Hematopoietic multipotent progenitor cell treated with erythropoietin and hydrocortisone succinate and interleukin-3 and kit ligand, for 8 days (in vitro differentiated cells): ENCODE measurements around the gene OR4K5.
"Not testable (repeated sequence)": the region's sequence is repeated elsewhere in the genome, so short reads cannot be mapped to it uniquely, and the experiment has no call there.

Source experiments
- DNase-seq: peaks from one replicate; pipeline ENCODE4 v3.0.0-alpha.2; 2015

Gene OR4K5, protein sequence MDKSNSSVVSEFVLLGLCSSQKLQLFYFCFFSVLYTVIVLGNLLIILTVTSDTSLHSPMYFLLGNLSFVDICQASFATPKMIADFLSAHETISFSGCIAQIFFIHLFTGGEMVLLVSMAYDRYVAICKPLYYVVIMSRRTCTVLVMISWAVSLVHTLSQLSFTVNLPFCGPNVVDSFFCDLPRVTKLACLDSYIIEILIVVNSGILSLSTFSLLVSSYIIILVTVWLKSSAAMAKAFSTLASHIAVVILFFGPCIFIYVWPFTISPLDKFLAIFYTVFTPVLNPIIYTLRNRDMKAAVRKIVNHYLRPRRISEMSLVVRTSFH

DNA sequence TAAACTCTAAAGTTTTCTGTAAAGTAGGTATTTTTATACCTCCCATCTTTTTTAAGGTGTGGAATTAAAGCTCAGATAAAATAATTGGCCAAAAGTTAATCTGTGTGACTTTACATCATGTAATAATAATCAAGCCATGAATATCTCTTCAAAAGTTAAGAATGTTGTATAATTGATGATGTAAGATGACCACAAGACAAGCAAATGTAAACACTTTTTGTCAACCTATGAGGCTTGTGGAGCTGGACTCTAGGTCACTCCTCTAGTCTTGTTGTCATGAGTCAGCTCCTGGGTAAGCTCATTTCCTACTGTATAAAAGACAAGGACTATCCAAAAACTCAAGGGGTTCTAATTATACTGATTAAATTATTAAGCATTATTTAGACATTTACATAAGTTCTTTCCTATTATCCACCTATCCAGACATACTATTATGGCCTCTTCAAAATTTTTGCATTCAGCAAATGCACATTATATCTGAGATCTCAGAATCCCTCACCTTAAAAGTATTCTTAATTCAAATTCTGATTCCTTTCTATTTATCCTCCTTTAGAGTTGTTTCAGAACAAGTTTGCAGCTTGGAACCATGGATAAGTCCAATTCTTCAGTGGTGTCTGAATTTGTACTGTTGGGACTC lies at the start of gene OR4K5:
Gene OR4K5, plus strand, starts transcription at position 587 of the 637 bp plus-strand sequence. Its CDS starts 0 bp downstream, at position 587.
- DNase-seq = no peak

DNA sequence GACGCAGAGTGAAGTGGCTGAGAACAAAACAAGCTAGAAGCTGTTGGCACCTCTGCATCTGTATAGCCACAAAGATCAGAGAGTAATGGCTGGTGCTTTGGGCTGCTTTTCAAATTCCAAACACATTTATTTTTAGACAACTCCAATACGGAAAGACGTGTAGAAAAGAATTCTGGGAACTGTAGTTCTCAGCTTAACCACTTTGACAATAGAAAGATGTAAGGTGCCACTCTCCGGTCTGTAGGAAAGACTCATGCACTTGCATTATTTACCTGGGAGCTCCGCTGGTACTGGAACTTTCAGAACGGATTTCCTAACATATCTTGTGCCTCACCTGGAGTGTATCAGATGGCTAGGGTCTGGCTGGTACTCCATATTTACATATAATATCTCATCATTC lies 47.2 kb upstream of the OR4K5 start:
- no peak for DNase-seq

DNA sequence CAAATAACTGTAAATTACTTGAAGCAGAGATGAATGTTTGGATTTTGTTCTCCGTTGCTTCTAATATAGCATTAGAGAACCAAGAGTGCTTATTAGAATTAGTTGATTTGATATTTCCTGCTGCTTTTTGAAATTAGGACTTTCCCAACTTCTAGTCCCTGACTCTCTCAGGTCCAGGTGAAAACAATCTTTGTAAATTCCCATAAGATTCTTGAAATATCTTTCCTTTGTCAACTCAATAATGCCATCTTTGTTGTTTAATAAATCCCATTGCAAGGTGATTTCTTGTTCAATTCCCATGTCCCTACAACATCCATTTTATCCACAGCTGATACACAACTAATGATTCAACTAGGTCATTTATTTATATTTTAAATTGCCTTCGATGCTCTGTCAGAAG lies 45.6 kb upstream of the OR4K5 start, which contains the start of gene OR4K2:
Gene OR4K2, plus strand, starts transcription at position 301 of the 400 bp plus-strand sequence. CDS start 1,126 bp downstream, outside the sequence.
- no peak for DNase-seq

DNA sequence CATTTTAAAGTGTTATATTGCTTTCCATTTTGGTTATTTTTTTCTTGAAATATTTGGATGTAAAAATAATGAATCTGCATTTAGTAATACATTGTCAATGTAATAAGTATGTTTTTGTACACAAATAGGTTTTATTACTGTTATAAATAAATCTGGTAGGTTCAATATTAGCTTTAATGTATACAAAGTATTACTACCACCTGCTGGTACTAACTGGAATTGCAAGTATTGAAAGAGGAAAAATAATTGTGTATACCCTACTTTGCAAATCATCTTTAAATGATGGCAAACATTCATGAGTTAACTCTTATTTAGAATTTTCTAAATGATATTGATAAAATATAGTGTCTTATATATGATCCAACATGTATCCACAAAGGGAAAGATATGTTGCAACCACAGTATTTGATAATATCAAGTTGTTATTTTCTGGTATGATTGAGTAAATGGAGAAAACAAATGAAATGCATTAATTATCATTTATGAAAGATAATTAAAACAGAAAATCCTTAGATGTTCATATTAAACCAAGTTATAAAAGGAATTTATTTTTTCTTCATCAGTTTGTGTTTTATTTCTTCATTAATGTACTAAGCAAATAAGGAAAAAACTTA lies 42.3 kb upstream of the OR4K5 start:
- peak; percentile 64 for DNase-seq

DNA sequence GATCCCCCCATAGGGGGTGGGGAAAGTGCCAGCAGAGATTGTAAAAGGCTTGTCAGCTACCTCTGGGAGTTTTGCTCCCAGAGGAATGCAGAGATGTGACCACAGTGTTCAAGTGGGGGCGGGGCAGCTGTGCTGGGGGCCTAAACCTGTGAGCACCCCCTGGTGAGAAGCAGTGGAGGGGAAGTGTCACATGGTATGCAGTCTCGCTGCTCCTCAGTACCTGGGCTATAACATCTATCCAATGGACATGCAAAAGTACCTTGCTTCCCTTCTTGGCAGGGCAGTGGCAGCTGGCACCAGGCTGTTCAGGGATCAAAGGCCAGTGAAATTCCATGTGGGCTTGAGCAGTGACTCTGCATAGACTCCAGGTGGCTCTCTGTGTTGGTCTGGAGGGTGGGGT lies 25.1 kb upstream of the OR4K5 start:
- DNase-seq = no peak

DNA sequence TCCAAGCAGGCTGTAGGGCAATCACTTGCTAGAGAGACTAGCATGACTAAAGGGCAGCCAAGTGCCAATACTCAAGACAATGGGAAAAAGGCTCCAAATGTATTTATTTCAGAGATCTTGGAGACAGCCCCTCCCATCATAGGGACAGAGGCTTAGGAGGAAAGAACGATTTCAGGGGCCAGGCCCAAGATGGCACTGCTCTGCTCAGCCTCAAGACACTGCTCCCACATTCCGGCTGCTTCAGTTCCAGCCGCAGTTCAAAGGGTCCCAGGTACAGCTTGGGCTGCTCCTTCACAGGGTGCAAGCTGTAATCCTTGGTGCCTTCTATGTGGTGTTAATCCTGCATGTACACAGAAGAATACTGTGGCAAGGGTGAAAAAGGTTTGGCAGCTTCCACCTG lies 19.4 kb upstream of the OR4K5 start:
- no peak for DNase-seq

DNA sequence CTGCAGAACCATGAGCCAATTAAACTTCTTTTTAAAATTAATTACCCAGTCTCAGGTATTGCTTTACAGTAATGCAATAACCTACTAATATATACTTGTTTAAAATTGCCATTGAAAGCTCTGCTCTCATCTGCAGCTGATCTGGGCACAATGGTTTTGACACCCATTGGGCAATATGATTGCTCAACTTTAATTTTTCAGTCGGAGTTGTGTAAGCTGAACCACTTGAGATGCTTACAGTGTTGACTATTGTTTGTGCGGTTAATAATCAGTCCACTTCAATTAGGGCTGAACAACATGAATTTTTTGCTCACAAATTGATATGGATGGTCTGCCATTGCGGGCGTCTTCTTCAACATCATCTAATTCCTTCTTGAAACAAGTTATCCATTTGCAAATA lies 18.0 kb upstream of the OR4K5 start:
- no peak for DNase-seq

DNA sequence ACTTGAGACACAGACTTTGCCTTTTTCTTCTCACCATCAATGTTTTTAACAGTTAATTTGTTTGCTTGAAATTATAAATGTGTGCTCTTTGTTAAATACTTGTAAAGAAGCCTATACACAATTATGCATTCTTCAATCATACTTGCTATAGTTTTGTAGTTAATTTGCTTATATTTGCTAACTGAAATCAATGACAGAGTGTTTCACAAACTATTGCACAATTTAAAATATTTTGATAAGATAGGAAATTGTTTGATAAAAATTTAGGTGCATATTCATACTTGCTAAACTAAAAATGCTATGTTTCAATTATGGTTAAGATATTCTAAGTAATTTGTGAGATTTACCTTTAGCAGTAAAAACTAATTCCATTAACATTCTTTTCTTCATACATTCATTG lies 13.7 kb upstream of the OR4K5 start:
- DNase-seq = no peak

DNA sequence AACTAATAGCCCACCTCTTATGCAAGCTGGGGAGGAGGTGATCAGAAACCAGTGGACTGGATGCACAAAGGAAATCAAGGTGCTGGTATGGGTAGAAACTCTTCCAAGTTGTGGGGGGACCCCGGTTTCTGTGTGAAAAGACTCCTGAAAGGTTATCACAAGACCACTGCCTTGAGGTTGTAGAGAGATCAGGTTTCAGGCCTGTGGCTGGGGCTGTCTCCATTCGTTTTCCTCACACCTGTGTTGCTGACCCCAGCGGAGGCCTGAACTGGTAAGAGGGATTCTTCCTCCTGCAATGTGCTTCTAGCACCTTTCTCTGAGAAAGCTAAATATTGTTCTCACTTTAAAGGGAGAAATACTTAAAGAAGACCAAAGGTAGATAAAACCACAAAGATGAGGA lies 9.3 kb upstream of the OR4K5 start:
- no peak for DNase-seq

DNA sequence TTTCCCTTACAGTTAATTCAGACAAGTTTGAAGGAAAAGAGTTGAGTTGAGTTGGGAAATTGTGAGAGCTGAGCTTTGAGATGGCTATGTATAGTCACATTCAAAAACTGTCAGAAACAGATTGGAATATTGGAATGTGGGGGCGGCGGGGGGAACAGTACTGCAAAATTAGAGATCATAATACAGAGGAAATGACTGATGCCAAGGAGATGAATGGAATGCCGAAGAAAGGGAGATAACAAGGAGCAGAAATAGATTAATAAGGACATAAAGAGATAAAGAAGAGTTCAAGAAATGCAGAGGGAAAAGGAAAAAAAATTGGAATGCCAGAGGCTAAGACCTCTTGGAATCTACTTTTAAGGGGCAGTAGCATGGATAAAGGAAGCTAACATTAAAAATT lies 3.2 kb upstream of the OR4K5 start:
- DNase-seq = no peak

DNA sequence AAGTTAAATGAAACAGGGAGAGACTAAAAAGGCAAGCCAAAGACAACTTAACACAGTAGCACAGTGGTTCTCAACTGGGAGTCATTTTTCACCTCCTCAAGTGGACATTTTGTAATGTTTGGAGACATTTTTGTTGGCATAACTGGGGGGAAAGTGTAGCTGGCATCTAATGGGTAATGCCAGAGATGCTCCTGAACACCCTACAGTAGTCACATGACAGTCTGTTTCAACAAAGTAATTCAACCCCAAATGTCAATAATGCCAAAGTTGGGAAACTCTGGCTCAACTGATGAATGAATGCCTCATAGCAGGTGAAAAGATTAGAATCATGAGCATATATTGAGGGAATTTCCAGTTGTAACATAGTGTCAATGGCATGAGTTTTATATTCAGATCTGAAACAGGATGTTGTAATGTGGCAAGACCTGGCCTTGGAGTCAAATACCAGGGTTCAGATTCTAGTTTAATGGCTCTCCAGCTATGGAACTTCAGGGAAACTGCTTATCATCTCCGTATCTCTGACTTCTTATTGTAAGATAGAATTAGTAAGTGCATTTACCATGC lies 2.4 kb upstream of the OR4K5 start:
- no peak for DNase-seq

DNA sequence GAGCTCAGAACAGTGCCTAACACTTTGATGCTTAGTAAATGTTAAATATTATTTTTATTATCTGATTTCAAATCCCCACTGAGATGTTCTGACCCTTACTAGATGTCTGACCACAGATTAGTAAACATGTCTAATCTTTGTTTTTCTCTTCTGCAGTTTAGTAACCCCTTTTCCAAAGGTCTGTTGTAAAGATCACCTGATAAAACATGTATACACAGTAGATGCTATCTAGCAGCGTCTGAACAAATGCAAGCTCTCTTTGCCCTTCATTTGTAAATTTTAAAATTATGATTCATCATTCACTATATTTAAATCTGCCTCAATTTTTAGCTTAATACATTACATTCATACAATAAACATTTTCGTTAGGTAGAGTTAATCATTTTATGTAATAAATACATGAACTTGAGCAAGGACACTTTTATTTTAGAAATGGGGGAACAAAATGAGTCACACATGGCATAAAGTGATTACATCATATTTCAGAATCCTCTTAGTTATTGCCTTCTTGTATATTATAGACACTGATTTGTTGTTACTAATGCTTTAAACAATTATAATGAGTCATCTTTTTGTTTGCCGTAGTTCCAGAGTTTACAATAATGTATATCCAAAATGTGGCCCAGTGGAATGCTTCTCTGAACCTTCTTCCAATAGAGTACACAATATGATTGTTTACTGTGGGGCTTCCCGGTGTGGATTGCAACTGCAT lies 1.7 kb upstream of the OR4K5 start:
- DNase-seq = no peak

DNA sequence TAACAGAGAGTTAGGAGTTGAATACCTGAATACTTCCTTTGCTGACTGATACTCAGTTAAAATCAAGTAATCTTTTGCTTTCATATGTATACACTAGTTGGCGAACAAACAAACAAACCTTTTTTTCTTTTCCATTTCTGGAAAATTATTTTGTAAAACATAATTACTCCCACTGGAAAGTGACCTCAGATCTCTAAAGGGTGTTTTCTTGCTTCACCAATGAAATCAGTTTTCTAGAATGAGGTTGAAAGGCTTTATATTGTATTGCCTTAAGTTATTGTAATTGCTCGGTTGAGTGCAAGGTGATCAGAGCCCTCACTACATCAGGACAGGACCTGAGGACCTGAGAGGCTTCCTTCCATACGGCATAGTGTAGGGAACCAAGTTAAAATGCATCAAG lies 10.2 kb downstream of the OR4K5 start, which contains the start of gene OR4K1:
Gene OR4K1, plus strand, starts transcription at position 301 of the 400 bp plus-strand sequence. CDS start 4,750 bp downstream, outside the sequence.
- no peak for DNase-seq

DNA sequence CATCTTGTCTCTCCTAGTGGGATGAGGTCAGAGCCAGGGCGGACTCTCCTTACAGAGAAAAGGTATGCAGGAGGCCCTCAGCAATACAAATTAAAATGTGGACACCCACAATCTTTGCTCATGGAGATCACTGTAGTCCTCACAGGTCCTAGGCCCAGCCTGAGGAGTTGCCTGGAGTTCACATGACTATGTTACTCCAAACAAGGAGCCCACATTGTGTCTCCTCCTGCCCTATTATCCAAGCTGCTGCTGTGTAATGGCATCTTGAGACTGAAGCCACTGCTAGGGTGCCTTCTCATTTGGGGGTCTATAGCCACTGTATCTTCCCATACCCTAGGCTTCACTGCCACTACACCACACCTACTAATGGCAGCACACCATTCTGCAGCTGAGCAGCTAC lies 21.3 kb downstream of the OR4K5 start:
- DNase-seq = no peak

DNA sequence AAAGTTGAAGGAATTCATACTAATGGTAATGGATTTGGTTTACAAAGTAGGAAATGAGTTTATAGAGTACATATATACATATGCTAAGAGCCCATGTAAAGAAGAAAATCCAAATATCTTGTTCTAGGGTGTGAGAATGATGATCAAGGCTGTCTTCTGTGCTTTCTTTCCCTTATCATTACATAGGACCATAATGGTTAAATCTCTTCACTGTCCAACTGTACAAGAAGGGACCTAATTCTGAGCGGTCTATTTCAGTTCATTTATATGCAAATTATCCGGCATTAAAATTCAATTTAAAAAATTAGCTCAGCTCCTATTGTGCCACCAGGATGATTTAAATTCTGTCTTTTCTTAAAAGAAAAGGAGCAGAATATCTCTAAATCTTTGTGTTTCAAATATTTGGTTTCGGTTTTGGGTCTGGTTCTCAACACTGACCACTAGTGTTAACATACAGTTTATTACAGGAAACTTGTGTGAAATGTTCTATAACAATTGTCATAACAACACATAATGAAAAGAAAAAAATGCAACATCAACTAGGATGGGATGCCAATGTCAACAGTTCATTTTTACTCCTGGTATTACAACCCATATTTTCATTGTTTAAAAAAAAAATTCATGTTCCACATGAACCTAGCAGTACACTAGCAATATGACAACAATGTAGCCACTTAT lies 27.1 kb downstream of the OR4K5 start:
- no peak for DNase-seq

DNA sequence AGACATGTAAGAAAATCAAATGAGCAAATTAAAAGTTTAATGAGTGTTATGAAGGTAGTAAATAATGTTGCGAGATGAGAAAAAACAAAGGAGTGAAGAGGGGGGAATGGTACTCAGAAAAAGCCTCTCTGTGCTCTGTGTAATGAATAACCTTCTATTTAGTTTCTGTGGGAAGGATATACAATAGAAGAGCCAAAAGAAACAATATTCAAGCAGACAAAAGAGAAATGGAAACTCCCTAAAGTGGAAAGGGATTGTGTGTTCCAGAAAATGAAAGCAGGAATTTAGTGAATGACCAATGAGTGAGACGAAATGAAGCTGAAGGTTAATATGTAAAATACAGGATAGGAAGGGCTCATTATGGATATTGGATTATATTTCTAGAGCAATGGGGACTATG lies 28.8 kb downstream of the OR4K5 start:
- DNase-seq = no peak

DNA sequence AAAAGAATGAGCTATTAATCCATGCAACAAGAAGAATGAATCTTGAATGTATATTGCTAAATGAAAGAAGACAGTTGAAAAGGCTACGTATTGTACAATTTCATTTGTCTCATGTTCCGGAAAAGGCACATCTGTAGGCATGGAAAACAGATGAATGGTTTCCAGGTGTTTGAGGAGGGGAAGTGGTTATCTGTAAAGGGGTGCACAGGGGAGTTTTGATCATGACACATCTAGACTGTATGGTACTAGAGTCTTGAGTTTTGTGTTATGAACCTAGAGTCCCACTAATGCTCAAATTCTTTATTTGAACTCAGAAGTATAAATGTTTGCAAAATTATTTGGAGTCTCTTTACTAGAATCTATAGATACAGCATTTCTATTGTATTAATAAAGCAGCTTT lies 49.3 kb downstream of the OR4K5 start:
- not testable (repeated sequence) for DNase-seq
